ENCODE measurements around the gene KRTAP10-7.
"Not testable (repeated sequence)": the region's sequence is repeated elsewhere in the genome, so short reads cannot be mapped to it uniquely, and the experiment has no call there.

Gene KRTAP10-7

GRCh38 chr21:44590897-44591800, 9.2 kb upstream of the KRTAP10-7 start:
- not testable (repeated sequence) for DNase-seq

- not testable (repeated sequence) for DNase-seq
Observed at GRCh38 chr21:44591801-44592130, 8.6 kb upstream of the KRTAP10-7 start.

GRCh38 chr21:44592446-44593311, 7.7 kb upstream of the KRTAP10-7 start, which contains the start of gene KRTAP10-6:
TSS of gene KRTAP10-6 (minus strand) at chr21:44592505. CDS start at chr21:44592484, 21 bp downstream.
- no peak for DNase-seq

- no peak for DNase-seq
Observed at GRCh38 chr21:44593598-44594405, 6.6 kb upstream of the KRTAP10-7 start.

- DNase-seq: no peak
Observed at GRCh38 chr21:44594406-44594916, 5.9 kb upstream of the KRTAP10-7 start.

- no peak for DNase-seq
Observed at GRCh38 chr21:44595524-44595923, 4.9 kb upstream of the KRTAP10-7 start.

GRCh38 chr21:44596068-44596725, 4.2 kb upstream of the KRTAP10-7 start:
- DNase-seq: no peak

- no peak for DNase-seq
Observed at GRCh38 chr21:44598061-44598460, 2.3 kb upstream of the KRTAP10-7 start.

- no peak for DNase-seq
Observed at GRCh38 chr21:44599264-44600029, 950 bp upstream of the KRTAP10-7 start.

GRCh38 chr21:44601091-44601490, 694 bp downstream of the KRTAP10-7 start:
- DNase-seq: not testable (repeated sequence)

- no peak for DNase-seq
Observed at GRCh38 chr21:44601596-44602462, 1.4 kb downstream of the KRTAP10-7 start.

- DNase-seq: no peak
Observed at GRCh38 chr21:44602463-44602850, 2.1 kb downstream of the KRTAP10-7 start.

- DNase-seq: no peak
Observed at GRCh38 chr21:44603109-44603875, 2.9 kb downstream of the KRTAP10-7 start.

GRCh38 chr21:44603911-44604310, 3.5 kb downstream of the KRTAP10-7 start:
- DNase-seq: no peak

- no peak for DNase-seq
Observed at GRCh38 chr21:44606495-44606894, 6.1 kb downstream of the KRTAP10-7 start.

- no peak for DNase-seq
Observed at GRCh38 chr21:44609193-44609592, 8.8 kb downstream of the KRTAP10-7 start.

GRCh38 chr21:44610157-44610843, 9.9 kb downstream of the KRTAP10-7 start:
- DNase-seq: not testable (repeated sequence)

- no peak for DNase-seq
Observed at GRCh38 chr21:44611551-44611950, 11.2 kb downstream of the KRTAP10-7 start.

GRCh38 chr21:44612029-44612486, 11.7 kb downstream of the KRTAP10-7 start, which contains the start of gene KRTAP10-8:
TSS of gene KRTAP10-8 (plus strand) at chr21:44612079. CDS start at chr21:44612101, 22 bp downstream.
- DNase-seq: no peak

Measured in NCI-H1417 treated with DMSO at 0.1 percent for 48 hours (cell line).